ENCODE data around the gene GHITM.

Gene GHITM

DNA sequence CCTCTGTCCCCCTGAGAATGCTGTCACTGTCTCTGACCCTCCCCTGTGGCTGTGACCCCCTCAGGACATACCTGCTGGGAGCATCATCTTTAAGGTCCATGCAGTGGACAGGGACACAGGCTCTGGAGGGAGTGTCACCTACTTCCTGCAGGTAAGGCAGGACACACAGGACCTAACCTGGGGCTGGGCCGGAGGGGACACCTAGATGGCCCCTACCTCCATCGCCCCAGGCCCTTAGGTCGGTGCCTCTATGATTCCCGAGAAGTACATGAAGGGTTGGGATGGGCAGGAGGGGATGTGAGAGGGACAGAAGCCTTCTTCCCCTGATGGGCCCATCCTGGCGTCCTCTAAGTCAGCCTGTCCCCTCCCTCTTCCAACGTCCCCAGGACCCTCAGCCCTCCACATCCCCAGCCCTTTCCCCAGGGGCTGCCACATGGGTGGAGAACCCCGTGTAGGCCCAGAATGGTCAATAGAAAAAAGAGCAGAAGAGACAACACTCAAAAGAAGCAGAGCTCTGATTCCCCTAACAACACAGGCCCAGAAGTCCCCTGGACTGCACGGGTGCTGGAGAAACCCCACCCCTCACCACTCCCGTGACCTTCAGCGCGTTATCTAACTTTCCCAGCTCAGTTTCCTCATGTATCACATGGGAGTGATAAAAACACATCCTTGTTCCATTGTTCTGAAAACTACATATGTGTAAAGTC lies 61.4 kb downstream of the GHITM start:
- no peak for DNase-seq (ENCODE audit: low spot score)

GRCh38 chr10:84201244-84201606 lies 61.9 kb downstream of the GHITM start:
- no peak for DNase-seq (ENCODE audit: low spot score)

DNA sequence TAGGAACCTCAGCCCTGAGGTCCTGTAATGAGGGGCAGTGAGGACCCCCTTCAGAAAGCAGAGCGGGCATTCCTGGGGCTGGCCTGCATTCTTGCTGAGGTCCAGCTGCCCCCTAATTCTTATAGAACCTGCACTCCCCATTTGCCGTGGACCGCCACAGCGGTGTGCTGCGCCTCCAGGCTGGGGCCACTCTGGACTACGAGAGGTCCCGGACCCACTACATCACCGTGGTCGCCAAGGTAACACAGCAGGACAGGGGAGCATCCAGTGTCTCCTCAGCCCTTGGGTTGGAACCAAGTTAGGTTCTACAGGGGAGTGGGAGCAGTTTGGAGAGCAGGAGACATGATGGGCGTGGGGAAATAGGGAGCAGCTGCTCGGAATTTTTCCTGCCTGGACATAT lies 62.4 kb downstream of the GHITM start:
- DNase-seq (ENCODE audit: low spot score): no peak

- no peak for DNase-seq (ENCODE audit: low spot score)
Observed at GRCh38 chr10:84202349-84202748, 63.0 kb downstream of the GHITM start.

Data from LoVo (cell line).